ENCODE data around the gene NRCAM. TPM values are rescaled to one million over a fixed set of nuclear protein-coding genes. Genes with fewer than 3 reads are reported as not detected.
"Not testable (repeated sequence)": the region's sequence is repeated elsewhere in the genome, so short reads cannot be mapped to it uniquely, and the experiment has no call there.

Gene NRCAM
- total RNA-seq, 4 donors from 2014 or later, result 1.1 to 6.1 (median 4.0) TPM

DNA sequence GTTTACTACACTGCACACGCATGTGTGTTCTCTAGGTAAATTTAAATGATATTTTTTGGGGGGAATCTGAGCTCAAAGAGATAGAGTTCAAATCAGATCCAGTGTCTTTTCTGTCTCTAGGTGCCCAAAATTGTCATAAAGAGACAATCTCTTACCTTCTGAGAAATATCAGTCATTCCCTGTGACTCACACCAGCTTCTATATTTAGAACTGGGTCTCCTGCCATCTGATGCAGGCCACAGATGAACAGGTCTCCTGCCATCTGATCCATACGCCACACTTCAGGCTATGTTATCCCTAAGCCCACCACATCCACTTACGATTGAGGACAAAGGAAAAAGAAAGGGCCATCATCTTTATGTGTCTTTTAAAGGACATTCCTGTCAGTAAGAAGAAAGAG lies 189.7 kb downstream of the NRCAM start:
- no peak overlapping the region for H3K4me3 ChIP-seq (ENCODE audit: low read depth, poor library complexity, severe bottlenecking)
- intact Hi-C loops (cut with DNase I; ENCODE audit: low total_unique reads), result no loop called here
- DNase-seq (ENCODE audit: low spot score in 2 of 2), result no peak
- TF ChIP-seq, protein P1, sequence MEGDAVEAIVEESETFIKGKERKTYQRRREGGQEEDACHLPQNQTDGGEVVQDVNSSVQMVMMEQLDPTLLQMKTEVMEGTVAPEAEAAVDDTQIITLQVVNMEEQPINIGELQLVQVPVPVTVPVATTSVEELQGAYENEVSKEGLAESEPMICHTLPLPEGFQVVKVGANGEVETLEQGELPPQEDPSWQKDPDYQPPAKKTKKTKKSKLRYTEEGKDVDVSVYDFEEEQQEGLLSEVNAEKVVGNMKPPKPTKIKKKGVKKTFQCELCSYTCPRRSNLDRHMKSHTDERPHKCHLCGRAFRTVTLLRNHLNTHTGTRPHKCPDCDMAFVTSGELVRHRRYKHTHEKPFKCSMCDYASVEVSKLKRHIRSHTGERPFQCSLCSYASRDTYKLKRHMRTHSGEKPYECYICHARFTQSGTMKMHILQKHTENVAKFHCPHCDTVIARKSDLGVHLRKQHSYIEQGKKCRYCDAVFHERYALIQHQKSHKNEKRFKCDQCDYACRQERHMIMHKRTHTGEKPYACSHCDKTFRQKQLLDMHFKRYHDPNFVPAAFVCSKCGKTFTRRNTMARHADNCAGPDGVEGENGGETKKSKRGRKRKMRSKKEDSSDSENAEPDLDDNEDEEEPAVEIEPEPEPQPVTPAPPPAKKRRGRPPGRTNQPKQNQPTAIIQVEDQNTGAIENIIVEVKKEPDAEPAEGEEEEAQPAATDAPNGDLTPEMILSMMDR (IDR thresholded peaks at IDR 0.05), result no peak
- TF ChIP-seq POLR2A (IDR thresholded peaks at IDR 0.05), result no peak
- 60 to 69% methylated on average over 3 of the region's 3 CpGs for WGBS, 2 donors

DNA sequence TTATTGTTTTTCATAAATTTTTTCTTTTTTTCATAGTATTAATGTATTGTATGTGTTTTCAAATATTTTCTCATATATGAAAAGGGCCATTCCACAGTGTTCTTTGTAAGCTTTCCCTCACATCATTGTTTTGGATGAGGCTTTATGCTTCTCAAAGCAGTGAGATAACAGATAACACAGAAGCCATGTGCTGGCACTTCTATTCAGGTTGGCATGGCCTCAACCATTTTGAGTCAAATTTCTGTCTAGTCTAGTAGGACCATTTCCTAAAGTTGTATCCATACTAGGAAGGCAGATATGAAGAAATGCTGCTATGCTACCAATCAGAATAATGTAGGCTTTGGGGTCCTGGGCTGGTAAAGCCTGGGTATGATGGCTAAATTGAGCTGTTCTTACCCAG lies 190.2 kb downstream of the NRCAM start:
- intact Hi-C loops (cut with DNase I; ENCODE audit: low total_unique reads), result no loop called here
- no peak for DNase-seq (ENCODE audit: low spot score in 2 of 2)

DNA sequence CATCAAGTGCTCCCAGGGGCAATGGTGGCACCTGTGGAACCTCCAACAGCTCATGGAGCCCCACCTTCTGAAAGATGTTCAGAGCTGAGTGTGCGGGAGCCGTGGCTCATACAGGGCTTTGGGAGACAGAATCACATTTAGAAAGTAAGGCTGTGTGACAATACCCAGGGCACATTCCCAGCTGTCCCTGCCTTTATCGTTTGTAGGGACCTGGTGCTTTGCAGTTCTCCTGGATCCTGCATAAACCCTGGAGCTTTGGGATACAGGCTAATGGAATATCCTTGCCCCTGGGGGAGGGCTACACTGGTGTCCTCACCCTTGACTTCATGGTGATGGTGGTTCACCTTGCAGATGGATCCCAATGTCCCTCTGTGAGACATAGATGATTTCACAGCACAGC lies 191.2 kb downstream of the NRCAM start:
- TF ChIP-seq, protein P1 (IDR thresholded peaks at IDR 0.05), result no peak
- no peak for TF ChIP-seq POLR2A (IDR thresholded peaks at IDR 0.05)
- H3K4me3 ChIP-seq (ENCODE audit: low read depth, poor library complexity, severe bottlenecking), result no peak overlapping the region
- intact Hi-C loops (cut with DNase I; ENCODE audit: low total_unique reads), result no loop called here
- 90 to 93% methylated on average over 3 of the region's 3 CpGs for whole genome bisulfite sequencing, 2 donors
- DNase-seq (ENCODE audit: low spot score in 2 of 2), result no peak

More for the DNA sequence above, 190.2 kb downstream of the NRCAM start:
- no peak overlapping the region for H3K4me3 ChIP-seq (ENCODE audit: low read depth, poor library complexity, severe bottlenecking)
- TF ChIP-seq, protein P1 (IDR thresholded peaks at IDR 0.05), result no peak
- no peak for TF ChIP-seq POLR2A (IDR thresholded peaks at IDR 0.05)

- TF ChIP-seq POLR2A (IDR thresholded peaks at IDR 0.05), result no peak
- TF ChIP-seq, protein P1 (IDR thresholded peaks at IDR 0.05), result no peak
- WGBS, 2 donors, result 81 to 83% methylated on average over 3 of the region's 3 CpGs
- DNase-seq (ENCODE audit: low spot score in 2 of 2), result no peak
- no peak overlapping the region for H3K4me3 ChIP-seq (ENCODE audit: low read depth, poor library complexity, severe bottlenecking)
- intact Hi-C loops (cut with DNase I; ENCODE audit: low total_unique reads), result no loop called here
Observed at GRCh38 chr7:108263425-108263824, 192.8 kb downstream of the NRCAM start.

- H3K4me3 ChIP-seq (ENCODE audit: low read depth, poor library complexity, severe bottlenecking), result no peak overlapping the region
- intact Hi-C loops (cut with DNase I; ENCODE audit: low total_unique reads), result no loop called here
- no peak for TF ChIP-seq POLR2A (IDR thresholded peaks at IDR 0.05)
- TF ChIP-seq, protein P1 (IDR thresholded peaks at IDR 0.05), result no peak
- DNase-seq (ENCODE audit: low spot score in 2 of 2), result no peak
- WGBS, 2 donors, result 77 to 82% methylated on average over 1 of the region's 1 CpG
Observed at GRCh38 chr7:108261560-108262255, 194.5 kb downstream of the NRCAM start.

DNA sequence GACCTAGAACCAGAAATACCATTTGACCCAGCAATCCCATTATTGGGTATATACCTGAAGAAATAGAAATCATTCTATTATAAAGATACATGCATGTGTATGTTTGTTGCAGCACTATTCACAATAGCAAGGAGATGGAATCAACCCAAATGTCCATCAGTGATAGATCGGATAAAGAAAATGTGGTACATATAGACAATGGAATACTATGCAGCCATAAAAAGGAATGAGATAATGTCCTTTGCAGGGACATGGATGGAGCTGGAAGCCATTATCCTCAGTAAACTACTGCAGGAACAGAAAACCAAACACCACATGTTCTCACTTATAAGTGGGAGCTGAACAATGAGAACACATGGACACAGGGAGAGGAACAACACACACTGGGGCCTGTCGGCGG lies 196.8 kb downstream of the NRCAM start:
- H3K4me3 ChIP-seq (ENCODE audit: low read depth, poor library complexity, severe bottlenecking); intact Hi-C loops (cut with DNase I; ENCODE audit: low total_unique reads); DNase-seq (ENCODE audit: low spot score in 2 of 2): not testable (repeated sequence)
- 82 to 85% methylated on average over 3 of the region's 3 CpGs for WGBS, 2 donors

Data from lower leg skin (tissue), 4 donors.